LNCaP clone FGC (cell line): Measurements from ENCODE around the gene SETD1A.

Source experiments
- DNase-seq: peaks from one replicate; pipeline ENCODE4 v3.0.0-alpha.2; 2011; ENCODE audit warnings: low read depth
- H3K4me3 ChIP-seq: 2 replicates; pipeline ENCODE4 v1.5.1; 2011; ENCODE audit warnings: mild to moderate bottlenecking, low read depth, low read length, control low read depth
- CTCF ChIP-seq: IDR thresholded peaks from 2 replicates; pipeline ENCODE4 v1.5.1; 2012; ENCODE audit warnings: mild to moderate bottlenecking; ENCODE audit not compliant: control insufficient read depth, insufficient read depth; ENCODE audit errors: extremely low read depth

Gene SETD1A

GRCh38 chr16:31032736-31033708 lies 75.5 kb downstream of the SETD1A start, which contains the start of gene STX4:
Gene STX4, plus strand, starts transcription at chr16:31033558. Its CDS starts 248 bp downstream, at chr16:31033806.
- DNase-seq: peak; percentile 83
- H3K4me3 ChIP-seq: peak within 1 kb of the TSS; percentile 90
- TF ChIP-seq CTCF: no peak

- DNase-seq: peak; percentile 33
- no peak for TF ChIP-seq CTCF
- H3K4me3 ChIP-seq: peak overlapping the region; percentile 90
These were observed 76.3 kb downstream of the SETD1A start for GRCh38 chr16:31033709-31034492.
